Hematopoietic multipotent progenitor cell (in vitro differentiated cells): ENCODE results near the gene ILDR2. TPM values are rescaled to one million over a fixed set of nuclear protein-coding genes. Genes with fewer than 3 reads are reported as not detected.

Source experiments
- small RNA-seq: library from RNA; depleted of rRNA; stranded (forward); fragments of <200 nt; gene quantifications from one replicate; pipeline ENCODE3, GENCODE V24; 2012
- total RNA-seq: library from RNA; depleted of rRNA; stranded (reverse); fragments of >200 nt; gene quantifications from one replicate; pipeline ENCODE4 v1.2.3, GENCODE V29; 2012

ILDR2 gene
- total RNA-seq, 1 donor = 0.27 TPM

Small RNA genes within 50 kb of the gene (small RNA-seq; reads per million reads assigned to genes)
- gene RNA5SP65 = 0.34 reads per million

Other genes starting within 250 kb of the ILDR2 start
- 24.5 TPM for gene POGK, start 136.1 kb downstream of the ILDR2 start, total RNA-seq
- gene TADA1, start 99.3 kb downstream of the ILDR2 start, total RNA-seq = 14.3 TPM
- not detected for gene MAEL, start 13.7 kb upstream of the ILDR2 start, total RNA-seq
- 3.5 TPM for gene GPA33, start 114.8 kb upstream of the ILDR2 start, total RNA-seq
- gene STYXL2, start 118.5 kb upstream of the ILDR2 start, total RNA-seq = 0.27 TPM
- 12.1 TPM for gene POU2F1, start 245.3 kb upstream of the ILDR2 start, total RNA-seq